K562 (cell line): Measurements from ENCODE around the gene RIMKLA. TPM values are rescaled to one million over a fixed set of nuclear protein-coding genes. Genes with fewer than 3 reads are reported as not detected.
A peak's percentile ranks its signal among the peaks of the same experiment; 100 is the strongest.

ENCODE experiments used
- ARNT ChIP-seq, 2 experiments: fragments of 450-650 bp; IDR thresholded peaks; 2 replicates each; pipeline ENCODE4 v1.6.1; 2016; ENCODE audit warnings: mild to moderate bottlenecking in 1 of 2
- EP300 ChIP-seq: IDR thresholded peaks from 2 replicates; pipeline ENCODE4 v1.6.1; 2012; ENCODE audit warnings: low read length, improper control_type of control experiment
- HMBOX1 ChIP-seq: sonication (generic); IDR thresholded peaks from 2 replicates; pipeline ENCODE4 v1.6.1; 2016
- NCOR1 ChIP-seq: fragments of 450-650 bp; IDR thresholded peaks from 2 replicates; pipeline ENCODE4 v1.6.1; 2016; ENCODE audit warnings: mild to moderate bottlenecking, moderate library complexity
- PREB ChIP-seq: sonication (generic); formaldehyde crosslinking; IDR thresholded peaks from 2 replicates; pipeline ENCODE4 v1.8.1; 2023; ENCODE audit warnings: mild to moderate bottlenecking, missing genetic modification reagents
- ZBTB40 ChIP-seq, 2 experiments: fragments of 450-650 bp in 1 of 2; sonication (generic) in 1 of 2; formaldehyde crosslinking in 1 of 2; IDR thresholded peaks; 2 replicates each; pipeline versions ENCODE4 v1.7.1 to v1.9.0; 2016 to 2022; ENCODE audit warnings: inconsistent platforms in 1 of 2, mild to moderate bottlenecking in 1 of 2, missing genetic modification reagents in 1 of 2
- ZKSCAN8 ChIP-seq: fragments of 200-800 bp; sonication (Bioruptor generic); IDR thresholded peaks from 2 replicates; pipeline ENCODE4 v1.6.1; 2016; ENCODE audit warnings: missing genetic modification characterization, missing compliant biosample characterization
- ZNF408 ChIP-seq: fragments of 250-450 bp; sonication (Bioruptor Pico); IDR thresholded peaks from 2 replicates; pipeline ENCODE4 v1.4.0; 2020; ENCODE audit warnings: low read depth, mild to moderate bottlenecking, moderate library complexity
- polyA plus RNA-seq, 8 experiments: library from polyadenylated mRNA; depleted of rRNA in 4 of 8; stranded (reverse) in 5 of 8; unstranded in 3 of 8; fragments of >200 nt; fragmentation: Nextera tagmentation in 2 of 8; fragmentation: Illumina TruSeq in 1 of 8; extraction: Ambion mirVana in 2 of 8; extraction: Trizol in 1 of 8; gene quantifications; 2 replicates each; pipeline versions ENCODE4 v1.2.1 to v1.2.3, GENCODE V29; 2011 to 2014; ENCODE audit warnings: inconsistent platforms in 1 of 8, missing spikeins in 1 of 8
- total RNA-seq, 7 experiments: library from RNA; depleted of rRNA in 6 of 7; stranded (reverse); fragments of >200 nt in 6 of 7; fragmentation: Illumina TruSeq in 2 of 7; extraction: Trizol in 2 of 7; gene quantifications; 2 replicates each; pipeline versions ENCODE4 v1.2.1 to v1.2.3, GENCODE V29; 2011 to 2021; ENCODE audit warnings: low replicate concordance in 1 of 7

The RIMKLA gene
- total and polyA plus RNA-seq, 9 of the 15 experiments (the other 6 are each of a cell fraction or from before 2014, with no cell fraction given): 0.02 TPM; not detected in 8

GRCh38 chr1:42333662-42334239 lies 46.8 kb upstream of the RIMKLA start (continued):
- TF ChIP-seq ZKSCAN8 (CRISPR knock-in tag) (no peak), ZBTB40 (IDR thresholded peaks at IDR 0.05) (peak; percentile 46; the same call in 1 of the 2 replicates), ZBTB40 (CRISPR knock-in tag; IDR thresholded peaks at IDR 0.05) (no peak), ARNT (IDR thresholded peaks at IDR 0.05) (0 out of 4 replicates have a peak, but pooled peaks of 1 of the 2 experiments have one; percentile 50), EP300 (no peak), PREB (CRISPR knock-in tag) (no peak), HMBOX1 (0 out of 2 replicates have a peak, but pooled peaks have one; percentile 39), NCOR1 (no peak), ZNF408 (CRISPR knock-in tag) (no peak)
